GM21515 (cell line): ENCODE data around the gene SMAD4.

ENCODE experiments used
- ATAC-seq: cut with Tn5 transposase; IDR thresholded peaks from one replicate; pipeline ENCODE4 v1.9.1; 2021; ENCODE audit not compliant: unreplicated experiment

Gene SMAD4

GRCh38 chr18:51020536-51020935, 9.5 kb upstream of the SMAD4 start:
- ATAC-seq, result no peak

GRCh38 chr18:51021226-51021965, 8.6 kb upstream of the SMAD4 start:
- no peak for ATAC-seq

- no peak for ATAC-seq
Observed at GRCh38 chr18:51025512-51025911, 4.5 kb upstream of the SMAD4 start.

GRCh38 chr18:51028201-51028805, 1.7 kb upstream of the SMAD4 start:
- no peak for ATAC-seq

- ATAC-seq, result peak; percentile 10
Observed at GRCh38 chr18:51029378-51029693, 677 bp upstream of the SMAD4 start.

GRCh38 chr18:51030537-51031258, 685 bp downstream of the SMAD4 start:
- ATAC-seq, result peak; percentile 57

GRCh38 chr18:51032193-51032592, 2.2 kb downstream of the SMAD4 start:
- ATAC-seq, result no peak

- ATAC-seq, result no peak
Observed at GRCh38 chr18:51037230-51037629, 7.2 kb downstream of the SMAD4 start.

GRCh38 chr18:51038110-51038509, 8.1 kb downstream of the SMAD4 start:
- ATAC-seq, result no peak

- peak; percentile 56 for ATAC-seq
Observed at GRCh38 chr18:51039138-51040112, 9.4 kb downstream of the SMAD4 start.

- ATAC-seq, result no peak
Observed at GRCh38 chr18:51041677-51042352, 11.8 kb downstream of the SMAD4 start.

GRCh38 chr18:51044928-51045585, 15.0 kb downstream of the SMAD4 start:
- ATAC-seq, result no peak

- no peak for ATAC-seq
Observed at GRCh38 chr18:51048190-51048589, 18.2 kb downstream of the SMAD4 start.

GRCh38 chr18:51049137-51049536, 19.1 kb downstream of the SMAD4 start:
- ATAC-seq, result no peak

GRCh38 chr18:51051105-51051712, 21.2 kb downstream of the SMAD4 start:
- ATAC-seq, result peak; percentile 77

GRCh38 chr18:51053814-51054213, 23.8 kb downstream of the SMAD4 start:
- ATAC-seq, result peak; percentile 81

GRCh38 chr18:51054764-51055163, 24.8 kb downstream of the SMAD4 start:
- no peak for ATAC-seq

GRCh38 chr18:51059969-51060368, 30.0 kb downstream of the SMAD4 start:
- no peak for ATAC-seq

- ATAC-seq, result no peak
Observed at GRCh38 chr18:51064256-51064655, 34.2 kb downstream of the SMAD4 start.

GRCh38 chr18:51066273-51066672, 36.3 kb downstream of the SMAD4 start:
- ATAC-seq, result no peak
